Skeletal muscle cell (primary cell): ENCODE measurements around the gene TOP2A.
A peak's percentile ranks its signal among the peaks of the same experiment; 100 is the strongest.

Source experiments
- DNase-seq: peaks from one replicate; pipeline ENCODE4 v3.0.0-alpha.2; 2010; ENCODE audit warnings: low read depth
- H3K4me3 ChIP-seq: 2 replicates; pipeline ENCODE4 v1.5.1; 2011; ENCODE audit warnings: low read depth, mild to moderate bottlenecking, control low read depth, low read length, moderate library complexity

Gene TOP2A

DNA sequence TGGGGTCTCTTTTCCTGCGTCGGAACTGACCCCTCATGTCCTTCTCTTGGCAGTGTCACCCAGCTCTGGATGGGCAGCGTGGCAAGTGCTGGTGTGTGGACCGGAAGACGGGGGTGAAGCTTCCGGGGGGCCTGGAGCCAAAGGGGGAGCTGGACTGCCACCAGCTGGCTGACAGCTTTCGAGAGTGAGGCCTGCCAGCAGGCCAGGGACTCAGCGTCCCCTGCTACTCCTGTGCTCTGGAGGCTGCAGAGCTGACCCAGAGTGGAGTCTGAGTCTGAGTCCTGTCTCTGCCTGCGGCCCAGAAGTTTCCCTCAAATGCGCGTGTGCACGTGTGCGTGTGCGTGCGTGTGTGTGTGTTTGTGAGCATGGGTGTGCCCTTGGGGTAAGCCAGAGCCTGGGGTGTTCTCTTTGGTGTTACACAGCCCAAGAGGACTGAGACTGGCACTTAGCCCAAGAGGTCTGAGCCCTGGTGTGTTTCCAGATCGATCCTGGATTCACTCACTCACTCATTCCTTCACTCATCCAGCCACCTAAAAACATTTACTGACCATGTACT lies 38.8 kb upstream of the TOP2A start:
- no peak for DNase-seq
- H3K4me3 ChIP-seq, result no peak overlapping the region

DNA sequence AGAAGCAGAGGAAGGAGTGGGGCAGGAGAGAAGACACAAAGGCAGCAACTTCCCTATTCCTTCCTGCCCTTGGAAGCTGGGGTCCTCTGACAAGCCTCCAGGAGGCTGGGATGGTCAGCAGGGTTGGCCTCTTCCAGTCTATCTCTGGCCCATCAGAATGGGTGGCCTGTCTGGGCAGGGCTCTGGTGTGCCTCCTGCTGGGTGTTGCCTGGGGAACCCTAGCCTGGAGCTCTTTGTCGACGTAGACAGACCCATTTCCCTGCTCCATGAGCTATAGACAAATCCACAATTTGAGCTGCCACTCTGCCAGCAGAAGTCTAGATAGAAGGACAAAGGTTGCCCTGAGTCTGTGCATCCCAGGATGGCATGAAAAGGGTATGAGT lies 36.9 kb upstream of the TOP2A start:
- no peak for DNase-seq
- H3K4me3 ChIP-seq, result no peak overlapping the region

DNA sequence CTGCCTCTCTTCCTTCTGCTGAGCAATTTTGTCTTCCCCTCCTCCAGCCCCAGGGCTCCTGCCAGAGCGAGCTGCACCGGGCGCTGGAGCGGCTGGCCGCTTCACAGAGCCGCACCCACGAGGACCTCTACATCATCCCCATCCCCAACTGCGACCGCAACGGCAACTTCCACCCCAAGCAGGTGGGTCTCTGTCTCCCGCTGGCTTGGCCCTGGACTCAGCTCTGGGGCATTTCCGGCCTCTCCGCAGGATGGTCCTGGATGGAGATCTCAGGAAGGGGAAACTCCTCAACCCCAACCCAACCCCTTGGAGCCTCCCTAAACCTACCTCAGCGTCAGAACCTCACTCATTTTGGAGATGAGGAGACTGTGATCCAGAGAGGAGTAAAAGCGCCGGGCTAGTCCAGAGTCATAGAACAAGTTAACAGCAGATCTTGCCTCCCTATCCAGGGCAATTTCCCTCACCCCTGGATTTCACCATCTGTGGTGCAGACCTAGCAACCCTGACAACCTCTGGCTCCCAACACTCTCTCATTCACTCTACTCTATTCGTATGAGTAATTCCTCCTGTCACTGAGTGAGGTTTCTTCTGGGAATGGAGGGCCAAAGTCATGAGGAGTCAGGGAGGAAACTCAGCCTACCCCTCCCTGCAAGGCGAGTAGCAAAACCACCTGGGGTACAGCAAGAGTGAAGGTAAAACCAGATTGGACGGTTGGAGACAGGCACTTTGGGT lies 36.4 kb upstream of the TOP2A start:
- DNase-seq, result no peak

DNA sequence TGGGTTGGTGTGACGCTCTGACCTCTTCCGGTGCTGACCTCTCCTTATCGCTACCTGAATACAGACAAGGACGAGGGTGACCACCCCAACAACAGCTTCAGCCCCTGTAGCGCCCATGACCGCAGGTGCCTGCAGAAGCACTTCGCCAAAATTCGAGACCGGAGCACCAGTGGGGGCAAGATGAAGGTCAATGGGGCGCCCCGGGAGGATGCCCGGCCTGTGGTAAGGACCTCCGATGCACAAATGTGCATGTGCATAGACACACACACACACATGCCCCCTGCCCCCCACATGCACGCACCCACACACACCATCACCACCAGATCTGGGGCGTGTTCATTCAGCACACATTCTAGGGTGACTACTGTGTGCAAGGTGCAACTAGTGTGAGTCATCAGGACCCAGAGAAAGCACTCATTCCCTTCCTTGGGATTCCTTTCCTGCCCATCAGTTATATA lies 35.3 kb upstream of the TOP2A start:
- no peak overlapping the region for H3K4me3 ChIP-seq
- no peak for DNase-seq

More for the DNA sequence above, 36.4 kb upstream of the TOP2A start:
- no peak overlapping the region for H3K4me3 ChIP-seq

DNA sequence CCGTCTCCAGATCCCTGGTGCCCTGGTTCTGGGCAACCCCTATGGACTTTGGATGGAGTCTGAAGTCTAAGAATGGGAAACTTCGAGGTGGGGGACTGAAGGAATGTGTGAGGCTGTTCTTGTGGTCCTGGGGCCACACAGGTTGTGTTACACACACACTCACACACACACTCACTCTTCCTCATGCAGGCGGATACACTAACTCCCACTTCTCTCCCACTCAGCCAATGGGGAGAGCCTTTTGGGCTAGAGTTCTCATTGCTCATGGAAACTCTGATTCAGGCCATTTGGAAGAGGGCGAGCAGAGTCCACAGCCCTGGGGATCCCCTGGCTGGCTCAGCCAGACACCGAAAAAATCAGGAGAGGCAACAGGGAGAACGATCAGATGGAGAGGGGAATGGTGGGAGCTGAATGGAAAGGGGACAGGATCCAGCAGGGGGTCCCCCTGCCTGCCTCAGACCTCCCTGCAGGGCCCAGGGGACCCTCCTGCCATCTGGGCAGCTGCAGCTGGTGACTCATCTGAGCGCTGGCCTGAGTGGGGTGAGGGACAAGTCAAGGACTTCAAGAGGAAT lies 34.6 kb upstream of the TOP2A start:
- peak; percentile 73 for DNase-seq
- no peak overlapping the region for H3K4me3 ChIP-seq

DNA sequence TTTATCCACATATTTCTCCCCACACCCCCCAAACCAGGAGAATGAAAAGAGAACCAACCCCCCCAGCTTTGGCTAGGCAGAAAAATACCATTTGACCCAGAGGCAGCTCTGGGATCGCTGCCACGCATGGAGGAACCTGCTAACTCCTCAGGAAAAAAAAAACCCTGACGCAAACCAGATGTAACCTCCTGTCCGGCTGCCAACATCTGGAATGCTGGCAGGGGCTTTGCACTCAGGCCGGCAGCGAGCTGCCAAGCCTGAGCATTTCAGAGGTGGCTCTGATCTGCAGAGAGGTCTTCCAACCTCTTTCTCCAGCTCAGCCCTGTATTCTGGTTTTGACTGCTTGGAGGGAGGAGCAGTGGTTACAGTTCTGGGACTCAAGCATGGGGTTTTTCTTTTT lies 33.7 kb upstream of the TOP2A start:
- DNase-seq, result peak; percentile 74
- H3K4me3 ChIP-seq, result no peak overlapping the region

DNA sequence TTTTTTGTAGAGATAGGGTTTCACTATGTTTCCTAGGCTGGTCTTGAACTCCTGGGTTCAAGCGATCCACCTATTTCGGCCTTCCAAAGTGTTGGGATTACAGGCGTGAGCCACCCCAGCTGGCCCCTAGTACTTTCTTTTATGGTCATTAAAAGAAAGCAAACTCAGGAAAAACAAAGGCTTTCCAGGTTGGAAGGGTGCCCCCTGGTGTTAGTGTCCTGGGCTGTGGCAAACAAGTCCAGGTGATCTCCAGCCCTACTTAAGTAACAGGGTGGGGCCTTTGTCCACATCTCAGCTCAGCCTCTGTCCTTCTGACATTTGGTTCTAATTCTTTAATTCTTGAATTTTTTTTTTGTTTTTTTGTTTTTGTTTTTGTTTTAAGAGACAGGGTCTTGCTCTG lies 32.5 kb upstream of the TOP2A start:
- H3K4me3 ChIP-seq, result no peak overlapping the region
- no peak for DNase-seq

DNA sequence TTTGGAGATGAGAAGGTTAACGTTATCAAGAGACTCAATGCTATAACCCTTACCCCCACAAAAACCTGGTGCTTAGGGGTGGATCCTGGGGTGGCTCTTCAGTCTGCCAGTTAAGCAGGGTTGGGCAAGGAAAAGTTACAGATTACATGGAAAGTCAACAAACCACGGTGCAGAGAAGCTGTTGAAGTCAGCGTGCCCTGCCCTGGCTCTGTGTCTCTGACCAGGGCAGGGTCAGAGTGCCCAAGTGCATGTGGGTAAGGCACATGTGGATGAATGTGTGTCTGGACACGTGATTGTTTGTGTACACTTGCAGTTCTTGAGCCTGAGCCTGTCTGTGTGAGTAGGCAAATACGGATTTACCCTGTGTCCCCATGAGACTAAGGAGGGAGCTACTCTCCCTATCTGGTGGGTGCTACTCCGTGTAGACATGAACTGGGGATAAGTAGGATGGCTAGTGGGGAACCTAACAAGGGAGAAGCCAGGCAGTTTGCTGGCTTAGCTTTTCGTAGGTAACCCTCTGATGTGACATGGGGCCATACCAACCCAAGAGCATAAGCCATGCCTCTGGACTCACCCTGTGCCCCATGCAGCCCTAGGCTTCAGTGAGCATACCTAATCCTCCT lies 31.1 kb upstream of the TOP2A start:
- H3K4me3 ChIP-seq, result peak overlapping the region; percentile 99
- DNase-seq, result no peak

DNA sequence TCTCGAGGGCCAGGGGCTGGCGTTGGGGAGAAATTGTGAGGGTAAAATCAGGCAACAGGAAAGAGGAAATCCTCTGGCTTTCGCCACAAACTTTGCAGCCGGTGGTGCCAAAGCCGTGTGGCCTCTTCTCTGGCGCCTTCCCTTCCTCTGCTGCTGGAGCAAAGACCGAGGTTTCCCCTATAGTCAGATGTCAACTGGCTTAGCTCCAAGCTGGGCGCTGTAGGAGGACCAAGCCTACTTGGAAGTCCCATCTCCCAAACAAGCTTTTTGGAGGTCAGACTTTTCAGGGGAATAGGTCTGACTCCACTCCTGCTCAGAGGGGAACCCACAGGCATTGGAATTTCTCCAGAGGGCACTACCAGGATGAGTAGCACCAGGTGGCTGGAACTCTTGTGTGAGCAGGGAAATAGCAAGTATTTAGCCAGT lies 30.5 kb upstream of the TOP2A start:
- H3K4me3 ChIP-seq, result peak overlapping the region; percentile 99
- no peak for DNase-seq

DNA sequence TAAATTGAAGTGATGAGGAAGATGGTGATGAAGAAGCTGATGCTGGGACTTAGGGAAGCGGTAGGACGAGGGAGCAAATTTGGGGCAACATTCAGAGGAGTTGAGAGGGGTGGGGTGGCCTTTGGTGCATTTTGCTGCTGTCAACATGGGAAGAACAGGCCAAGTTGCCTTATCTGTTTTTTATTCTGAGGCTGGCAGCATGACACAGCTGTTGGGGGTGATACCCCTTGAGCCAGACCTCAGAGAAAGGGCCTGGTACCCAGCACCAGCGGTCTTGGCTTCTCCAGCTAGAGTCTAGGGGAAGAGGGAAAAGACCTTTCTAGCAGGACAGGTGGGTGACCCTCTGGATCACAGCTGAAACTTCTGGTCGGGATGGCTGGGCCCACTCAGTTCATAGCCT lies 30.1 kb upstream of the TOP2A start:
- peak overlapping the region; percentile 99 for H3K4me3 ChIP-seq
- DNase-seq, result no peak

DNA sequence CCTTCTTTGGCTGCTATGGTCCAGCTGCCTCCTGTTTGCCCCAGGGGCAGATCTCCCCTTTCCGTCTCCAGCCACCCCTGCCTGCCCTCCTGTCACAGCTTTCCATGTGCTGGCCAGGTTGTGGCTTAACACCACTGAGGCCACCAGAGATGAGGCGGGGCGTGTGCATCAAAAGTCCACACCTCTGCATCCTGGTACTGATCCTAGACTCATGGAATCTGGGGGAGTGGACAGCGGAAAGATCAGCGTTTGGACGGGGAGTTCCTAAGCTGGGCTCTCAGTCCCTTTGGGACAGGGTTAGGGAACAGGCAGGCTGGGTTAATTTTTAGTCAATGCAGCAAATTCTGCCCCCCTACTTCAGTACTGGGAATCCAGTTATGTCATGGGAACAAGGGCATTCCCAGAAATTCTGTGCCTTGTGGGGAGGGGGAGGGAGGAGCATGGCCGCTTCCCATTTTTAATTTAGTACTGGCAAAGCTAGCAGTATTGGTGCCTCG lies 29.5 kb upstream of the TOP2A start:
- peak overlapping the region; percentile 99 for H3K4me3 ChIP-seq
- no peak for DNase-seq

DNA sequence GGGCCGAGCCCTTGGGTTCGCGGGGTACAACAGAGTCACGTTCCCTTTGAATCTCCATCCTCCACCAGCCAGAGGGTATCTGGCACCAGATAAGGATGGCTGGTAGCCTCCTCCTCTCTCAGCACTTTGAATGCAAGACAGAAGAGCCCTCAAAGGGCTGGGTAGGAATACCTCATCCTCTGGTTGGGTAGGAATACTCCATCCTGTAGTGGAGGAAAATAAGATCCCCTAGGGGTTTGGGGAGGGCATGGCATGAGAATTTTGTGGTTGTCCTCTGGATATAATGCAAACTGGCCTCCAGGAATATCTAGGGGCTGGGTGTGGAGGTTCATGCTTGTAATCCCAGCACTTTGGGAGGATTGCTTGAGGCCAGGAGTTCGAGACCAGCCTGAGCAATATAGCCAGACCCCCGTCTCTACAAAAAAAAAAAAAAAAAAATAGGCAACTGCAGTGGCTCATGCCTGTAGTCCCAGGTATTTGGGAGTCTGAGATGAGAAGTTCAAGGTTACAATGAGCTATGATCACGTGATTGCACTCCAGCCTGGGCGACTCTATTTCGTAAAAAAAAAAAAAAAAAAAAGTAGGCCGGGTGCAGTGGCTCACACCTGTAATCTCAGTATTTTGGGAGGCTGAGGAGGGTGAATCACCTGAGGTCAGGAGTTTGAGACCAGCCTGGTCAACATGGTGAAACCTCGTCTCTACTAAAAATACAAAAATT lies 28.2 kb upstream of the TOP2A start:
- no peak for DNase-seq
- H3K4me3 ChIP-seq, result peak overlapping the region; percentile 99

DNA sequence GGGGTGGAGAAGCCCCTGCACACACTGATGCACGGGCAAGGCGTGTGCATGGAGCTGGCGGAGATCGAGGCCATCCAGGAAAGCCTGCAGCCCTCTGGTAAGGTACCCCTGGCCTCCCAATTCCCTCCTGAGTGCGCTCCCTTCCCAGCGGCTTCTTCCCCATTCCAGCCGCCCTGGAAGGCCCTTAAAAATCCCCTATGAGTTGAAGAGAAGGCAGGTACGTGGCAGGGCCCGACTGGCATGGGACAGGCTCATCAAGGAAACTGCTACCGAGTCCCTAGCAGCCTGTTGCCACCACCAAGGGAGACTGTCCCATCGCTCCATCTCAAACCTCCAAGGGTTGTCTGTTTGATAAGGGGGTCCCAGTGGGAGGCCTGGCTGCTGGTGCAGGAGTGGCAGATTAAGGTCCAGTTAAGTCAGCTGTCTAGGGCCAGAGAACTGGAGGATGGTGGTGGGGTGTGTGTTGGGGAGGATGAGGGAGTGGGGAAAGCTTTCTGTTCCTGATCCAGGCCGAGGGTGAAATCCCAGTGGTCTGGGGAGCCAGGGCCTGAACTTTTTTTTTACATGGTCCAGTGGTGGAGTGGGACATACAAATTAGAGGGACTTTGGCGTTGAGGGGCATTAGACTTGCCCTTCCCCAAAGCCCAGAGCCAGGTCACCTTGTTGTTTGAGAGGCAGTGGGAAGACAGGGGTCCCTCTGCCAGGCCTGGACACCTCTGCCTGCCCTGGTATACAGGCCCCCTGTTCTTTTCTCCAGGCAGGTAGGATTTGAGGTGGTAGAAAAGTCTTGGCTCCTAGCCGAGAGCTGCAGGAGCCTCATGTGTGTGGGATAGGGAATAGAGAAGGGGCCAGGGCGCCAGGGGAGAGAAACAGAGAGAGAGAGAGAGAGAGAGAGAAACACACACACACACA lies 26.5 kb upstream of the TOP2A start:
- H3K4me3 ChIP-seq, result peak overlapping the region; percentile 99
- no peak for DNase-seq

DNA sequence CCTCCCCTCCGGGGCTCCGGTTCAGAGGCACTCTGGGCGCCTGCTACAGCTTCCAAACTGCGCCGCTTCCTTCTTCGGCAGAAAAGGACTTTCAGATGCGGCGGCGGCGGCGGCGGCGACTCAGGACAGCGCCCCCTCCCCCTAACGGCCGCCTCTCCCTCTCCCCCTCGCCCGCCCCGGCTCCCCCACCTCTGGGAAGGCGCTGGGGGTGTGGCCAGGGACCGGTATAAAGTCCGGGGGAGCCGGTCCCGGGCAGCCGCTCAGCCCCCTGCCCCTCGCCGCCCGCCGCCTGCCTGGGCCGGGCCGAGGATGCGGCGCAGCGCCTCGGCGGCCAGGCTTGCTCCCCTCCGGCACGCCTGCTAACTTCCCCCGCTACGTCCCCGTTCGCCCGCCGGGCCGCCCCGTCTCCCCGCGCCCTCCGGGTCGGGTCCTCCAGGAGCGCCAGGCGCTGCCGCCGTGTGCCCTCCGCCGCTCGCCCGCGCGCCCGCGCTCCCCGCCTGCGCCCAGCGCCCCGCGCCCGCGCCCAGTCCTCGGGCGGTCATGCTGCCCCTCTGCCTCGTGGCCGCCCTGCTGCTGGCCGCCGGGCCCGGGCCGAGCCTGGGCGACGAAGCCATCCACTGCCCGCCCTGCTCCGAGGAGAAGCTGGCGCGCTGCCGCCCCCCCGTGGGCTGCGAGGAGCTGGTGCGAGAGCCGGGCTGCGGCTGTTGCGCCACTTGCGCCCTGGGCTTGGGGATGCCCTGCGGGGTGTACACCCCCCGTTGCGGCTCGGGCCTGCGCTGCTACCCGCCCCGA lies 25.7 kb upstream of the TOP2A start, which contains the start of gene IGFBP4:
IGFBP4 (plus strand) TSS at position 255 of the 792 bp plus-strand sequence; CDS start at position 541, 286 bp downstream.
- DNase-seq, result no peak
- H3K4me3 ChIP-seq, result peak within 1 kb of the TSS; percentile 99

DNA sequence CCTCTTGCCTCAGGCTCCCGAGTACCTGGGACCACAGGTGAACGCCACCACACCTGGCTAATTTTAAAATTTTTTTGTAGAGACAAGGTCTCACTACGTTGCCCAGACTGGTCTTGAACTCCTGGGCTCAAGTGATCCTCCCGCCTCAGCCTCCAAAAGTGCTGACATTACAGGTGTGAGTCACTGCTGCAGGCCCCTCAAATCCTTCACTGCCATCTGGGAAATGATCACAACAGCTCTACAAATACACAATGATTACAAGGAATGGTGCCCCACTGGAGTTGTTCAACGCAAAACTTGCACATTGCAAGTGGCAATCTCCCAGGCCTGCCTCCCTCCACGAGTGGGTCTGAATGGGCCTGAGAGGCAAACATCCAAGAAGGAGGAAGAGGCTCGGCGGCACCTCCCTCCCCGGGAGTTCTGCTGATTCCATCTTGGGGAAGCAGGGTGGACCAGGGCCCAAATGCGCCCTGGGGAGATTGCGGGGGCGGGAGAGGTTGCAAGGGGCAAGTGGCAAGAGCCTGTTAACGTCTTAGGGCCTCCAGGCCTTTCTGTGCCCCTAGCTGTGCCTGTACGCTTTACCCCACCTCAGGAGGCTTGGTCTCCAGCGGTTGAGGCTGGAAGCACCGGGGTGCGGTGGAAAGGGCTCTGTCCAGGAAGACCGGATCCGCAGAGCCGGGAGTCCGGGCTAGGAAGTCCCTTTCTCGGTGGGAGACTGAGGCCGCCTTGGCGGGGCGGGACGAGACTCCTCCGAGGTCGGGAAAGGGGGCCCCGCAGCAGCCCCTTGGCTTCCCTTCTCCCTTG lies 24.9 kb upstream of the TOP2A start:
- no peak for DNase-seq
- H3K4me3 ChIP-seq, result peak overlapping the region; percentile 99

DNA sequence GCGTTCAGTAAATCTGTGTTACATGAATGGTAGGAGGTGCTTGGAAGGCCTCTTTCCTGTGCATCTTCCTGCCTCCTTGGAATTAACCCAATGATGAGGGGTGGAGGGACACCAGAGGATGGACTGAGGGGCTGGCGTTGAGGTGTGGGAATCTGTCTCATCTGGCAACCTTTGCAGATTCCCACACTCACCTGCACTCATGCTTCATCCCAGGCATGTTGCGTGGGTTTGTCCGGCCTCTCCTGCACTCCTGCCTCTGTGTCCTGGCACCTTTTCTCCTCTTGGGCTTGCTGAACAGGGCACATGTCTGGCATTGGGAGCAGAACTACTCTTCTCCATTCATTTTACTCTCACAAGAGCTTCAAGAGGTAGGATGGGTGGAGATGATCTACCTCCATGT lies 22.5 kb upstream of the TOP2A start:
- H3K4me3 ChIP-seq, result no peak overlapping the region
- DNase-seq, result no peak

DNA sequence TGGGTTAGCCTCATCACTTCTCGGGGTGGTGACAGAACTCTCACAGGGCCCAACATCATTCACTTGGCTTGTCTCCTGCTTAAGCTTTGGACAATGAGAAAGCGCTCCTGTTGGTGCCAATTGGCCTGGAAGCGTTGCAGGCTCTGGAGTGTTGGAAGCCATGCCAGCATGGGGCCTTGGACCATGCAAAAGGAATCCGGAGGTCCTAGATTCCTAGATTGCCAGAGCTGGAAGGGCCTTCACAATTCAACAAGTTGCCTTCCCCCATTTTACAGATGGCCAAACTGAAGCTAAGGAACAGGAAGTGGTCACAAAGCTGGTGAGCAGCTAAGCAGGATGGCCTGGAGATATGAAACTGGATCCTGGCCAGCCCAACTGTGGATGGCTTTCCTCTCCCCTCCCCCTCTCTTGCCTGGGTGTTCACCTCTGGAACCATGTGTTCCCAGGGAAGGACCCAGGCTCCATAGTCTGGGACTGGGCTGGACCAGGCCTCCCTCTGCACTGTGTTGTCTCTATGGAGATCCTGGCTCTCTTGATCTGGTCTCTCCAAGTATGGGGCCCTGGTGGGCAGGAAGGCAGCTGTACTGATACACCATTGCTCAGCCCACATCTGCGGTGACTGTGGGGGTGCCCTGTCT lies 19.5 kb upstream of the TOP2A start:
- no peak for DNase-seq
- H3K4me3 ChIP-seq, result no peak overlapping the region
